Sigmoid colon (tissue), 7 donors: ENCODE data around the gene VPS18. TPM values are rescaled to one million over a fixed set of nuclear protein-coding genes. Genes with fewer than 3 reads are reported as not detected.
A peak's percentile ranks its signal among the peaks of the same experiment; 100 is the strongest.

Source experiments
- DNase-seq: peaks from one replicate; pipeline ENCODE4 v3.0.0-alpha.2; 2019
- H3K27ac ChIP-seq, 4 donors: fragments of 200-600 bp; sonication (generic); one replicate each; pipeline ENCODE4 v1.5.1; 2016 to 2019; ENCODE audit warnings: mild to moderate bottlenecking in 1 of 4
- H3K27me3 ChIP-seq, 3 donors: fragments of 200-600 bp; sonication (generic); one replicate each; pipeline ENCODE4 v1.5.1; 2019; ENCODE audit warnings: mild to moderate bottlenecking in 1 of 3
- H3K36me3 ChIP-seq, 4 donors: fragments of 200-600 bp; sonication (generic); one replicate each; pipeline ENCODE4 v1.5.1; 2016 to 2019
- H3K4me1 ChIP-seq, 4 donors: fragments of 200-600 bp; sonication (generic); one replicate each; pipeline ENCODE4 v1.5.1; 2017 to 2019
- H3K4me3 ChIP-seq, 4 donors: fragments of 200-600 bp; sonication (generic); one replicate each; pipeline ENCODE4 v1.5.1; 2017 to 2019; ENCODE audit warnings: mild to moderate bottlenecking in 2 of 4, moderate library complexity in 1 of 4
- H3K9me3 ChIP-seq, 4 donors: fragments of 200-600 bp in 3 of 4; sonication (generic) in 3 of 4; one replicate each; pipeline versions ENCODE4 v1.5.1 to v1.6.1; 2013 to 2019
- EP300 ChIP-seq, 4 donors: sonication (generic); formaldehyde crosslinking; IDR thresholded peaks; one replicate each; pipeline ENCODE4 v1.6.1; 2017; ENCODE audit warnings: antibody characterized with exemption in 4 of 4
- POLR2A ChIP-seq, 2 donors: fragments of 450-650 bp; IDR thresholded peaks; one replicate each; pipeline ENCODE4 v1.6.1; 2016; ENCODE audit warnings: antibody characterized with exemption in 2 of 2, mild to moderate bottlenecking in 2 of 2, moderate library complexity in 2 of 2
- POLR2AphosphoS5 ChIP-seq, 4 donors: sonication (generic); formaldehyde crosslinking; IDR thresholded peaks; one replicate each; pipeline ENCODE4 v1.6.1; 2017; ENCODE audit warnings: antibody characterized with exemption in 4 of 4
- WGBS, 2 donors: extraction: QIAGEN DNeasy Blood & Tissue Kit; methylation state at CpG; one replicate each; pipeline ENCODE4 v1.1.7; 2013; 5-methylcytosine and 5-hydroxymethylcytosine counted together
- intact Hi-C: fragments of 100-400 bp; cut with DNase I; formaldehyde crosslinking; loops from one replicate; pipeline ENCODE4 v1.15.1; 2023
- polyA plus RNA-seq, 3 donors: library from polyadenylated mRNA; stranded (reverse); fragments of 200-250 nt; gene quantifications; one replicate each; pipeline ENCODE4 v1.2.3, GENCODE V29; 2013
- total RNA-seq, 4 donors: library from RNA; depleted of rRNA; stranded (reverse); fragments of >200 nt; gene quantifications; one replicate each; pipeline ENCODE4 v1.1.0, GENCODE V29; 2016
- TF ChIP-seq, protein P1 (sequence below), 4 experiments: fragments of 450-650 bp in 3 of 4; fragments of 200-600 bp in 1 of 4; IDR thresholded peaks; one replicate each; pipeline ENCODE4 v1.5.1; 2016 to 2019; ENCODE audit warnings: antibody characterized with exemption in 4 of 4, mild to moderate bottlenecking in 3 of 4, moderate library complexity in 2 of 4
- donor health status: healthy with polysubstance abuse.
- donor health status: Bipolar disorder and iron deficiency.
- donor health status: healthy.

VPS18 gene
- total and polyA plus RNA-seq, 7 donors: 4.8 to 19.6 (median 17.4) TPM

DNA sequence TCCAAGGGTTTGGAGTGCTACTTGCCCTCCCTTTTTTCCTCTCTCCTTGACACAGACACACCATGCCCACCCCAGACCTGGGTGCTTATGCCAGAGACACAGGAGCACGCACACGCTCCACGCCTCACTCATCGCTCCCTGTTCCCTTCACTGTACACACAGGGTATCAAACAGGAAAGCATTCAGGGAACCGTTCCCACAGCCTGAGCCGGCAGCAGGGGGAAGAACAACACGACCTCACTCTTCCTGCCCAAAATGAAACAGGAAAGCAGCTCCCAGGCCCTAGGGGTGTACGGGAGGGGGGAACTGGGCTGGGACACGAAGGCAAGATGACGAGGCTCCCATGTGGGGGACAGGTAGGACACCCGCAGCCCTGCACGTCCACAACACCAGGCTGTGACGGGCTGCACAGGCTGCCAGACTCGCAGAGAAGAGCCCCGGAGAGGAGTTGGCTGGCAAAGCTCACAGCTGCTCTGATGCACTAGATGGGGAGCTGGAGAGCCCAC lies 46.1 kb downstream of the VPS18 start:
- Histone ChIP-seq H3K4me1 (peaks cover 0 to 24% (median 16%) of the 10 kb centered on the region in 4 donors), H3K27ac (peak overlapping the region; percentile 74 to 87 (median 86)), H3K27me3 (no peaks in the 10 kb centered on the region), H3K9me3 (no peaks in the 10 kb centered on the region), H3K36me3 (no peaks in the 10 kb centered on the region), H3K4me3 (no peak overlapping the region)
- intact Hi-C loops: loop anchor here (2.0 to 10.0 kb wide), 3 partner anchors 33 to 174 kb away; partner anchors contain the start of gene INO80
- no peak for DNase-seq
- TF ChIP-seq EP300 (IDR thresholded peaks at IDR 0.05): no peak
- peak in 1 of 4 donors; percentile 12 for TF ChIP-seq POLR2AphosphoS5 (IDR thresholded peaks at IDR 0.05)
- WGBS, 2 donors: 32 to 54% methylated on average over 15 of the region's 15 CpGs

DNA sequence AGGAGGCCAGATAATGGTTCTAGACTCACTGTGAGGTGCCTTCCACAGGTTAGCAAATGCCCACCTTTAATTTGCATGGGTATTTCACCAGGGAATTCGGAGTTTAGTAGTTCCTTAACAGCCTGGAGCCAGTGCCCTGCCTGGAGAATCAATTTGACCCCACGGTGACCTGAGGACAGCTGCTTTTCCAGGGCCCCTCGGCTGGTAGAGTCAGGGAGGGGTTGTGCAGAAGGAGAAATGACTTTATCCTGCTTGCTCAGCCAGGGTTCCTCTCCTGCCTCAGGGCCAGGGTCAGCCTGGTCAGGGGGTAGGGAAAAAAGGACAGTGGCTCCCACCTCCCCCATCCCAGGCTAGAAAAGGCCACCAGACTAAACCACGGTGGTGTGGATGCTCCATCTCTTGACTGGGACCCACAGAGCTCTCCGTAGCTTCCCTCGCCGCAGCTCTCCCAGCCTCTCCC lies 46.8 kb downstream of the VPS18 start:
- no peak for DNase-seq
- no peak for TF ChIP-seq POLR2A (IDR thresholded peaks at IDR 0.05)
- TF ChIP-seq, protein P1, sequence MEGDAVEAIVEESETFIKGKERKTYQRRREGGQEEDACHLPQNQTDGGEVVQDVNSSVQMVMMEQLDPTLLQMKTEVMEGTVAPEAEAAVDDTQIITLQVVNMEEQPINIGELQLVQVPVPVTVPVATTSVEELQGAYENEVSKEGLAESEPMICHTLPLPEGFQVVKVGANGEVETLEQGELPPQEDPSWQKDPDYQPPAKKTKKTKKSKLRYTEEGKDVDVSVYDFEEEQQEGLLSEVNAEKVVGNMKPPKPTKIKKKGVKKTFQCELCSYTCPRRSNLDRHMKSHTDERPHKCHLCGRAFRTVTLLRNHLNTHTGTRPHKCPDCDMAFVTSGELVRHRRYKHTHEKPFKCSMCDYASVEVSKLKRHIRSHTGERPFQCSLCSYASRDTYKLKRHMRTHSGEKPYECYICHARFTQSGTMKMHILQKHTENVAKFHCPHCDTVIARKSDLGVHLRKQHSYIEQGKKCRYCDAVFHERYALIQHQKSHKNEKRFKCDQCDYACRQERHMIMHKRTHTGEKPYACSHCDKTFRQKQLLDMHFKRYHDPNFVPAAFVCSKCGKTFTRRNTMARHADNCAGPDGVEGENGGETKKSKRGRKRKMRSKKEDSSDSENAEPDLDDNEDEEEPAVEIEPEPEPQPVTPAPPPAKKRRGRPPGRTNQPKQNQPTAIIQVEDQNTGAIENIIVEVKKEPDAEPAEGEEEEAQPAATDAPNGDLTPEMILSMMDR (IDR thresholded peaks at IDR 0.05): no peak
- TF ChIP-seq EP300 (IDR thresholded peaks at IDR 0.05): no peak
- no peak for TF ChIP-seq POLR2AphosphoS5 (IDR thresholded peaks at IDR 0.05)
- Histone ChIP-seq H3K36me3 (no peaks in the 10 kb centered on the region), H3K27me3 (no peaks in the 10 kb centered on the region), H3K9me3 (no peaks in the 10 kb centered on the region), H3K27ac (peak overlapping the region; percentile 74 to 87 (median 86)), H3K4me1 (peaks cover 0 to 24% (median 16%) of the 10 kb centered on the region in 4 donors), H3K4me3 (peak overlapping the region; percentile 40 to 65 (median 60))
- 6 to 35% methylated on average over 7 of the region's 7 CpGs for WGBS, 2 donors
- intact Hi-C loops: loop anchor here (2.0 to 10.0 kb wide), 3 partner anchors 34 to 174 kb away; partner anchors contain the start of gene INO80

DNA sequence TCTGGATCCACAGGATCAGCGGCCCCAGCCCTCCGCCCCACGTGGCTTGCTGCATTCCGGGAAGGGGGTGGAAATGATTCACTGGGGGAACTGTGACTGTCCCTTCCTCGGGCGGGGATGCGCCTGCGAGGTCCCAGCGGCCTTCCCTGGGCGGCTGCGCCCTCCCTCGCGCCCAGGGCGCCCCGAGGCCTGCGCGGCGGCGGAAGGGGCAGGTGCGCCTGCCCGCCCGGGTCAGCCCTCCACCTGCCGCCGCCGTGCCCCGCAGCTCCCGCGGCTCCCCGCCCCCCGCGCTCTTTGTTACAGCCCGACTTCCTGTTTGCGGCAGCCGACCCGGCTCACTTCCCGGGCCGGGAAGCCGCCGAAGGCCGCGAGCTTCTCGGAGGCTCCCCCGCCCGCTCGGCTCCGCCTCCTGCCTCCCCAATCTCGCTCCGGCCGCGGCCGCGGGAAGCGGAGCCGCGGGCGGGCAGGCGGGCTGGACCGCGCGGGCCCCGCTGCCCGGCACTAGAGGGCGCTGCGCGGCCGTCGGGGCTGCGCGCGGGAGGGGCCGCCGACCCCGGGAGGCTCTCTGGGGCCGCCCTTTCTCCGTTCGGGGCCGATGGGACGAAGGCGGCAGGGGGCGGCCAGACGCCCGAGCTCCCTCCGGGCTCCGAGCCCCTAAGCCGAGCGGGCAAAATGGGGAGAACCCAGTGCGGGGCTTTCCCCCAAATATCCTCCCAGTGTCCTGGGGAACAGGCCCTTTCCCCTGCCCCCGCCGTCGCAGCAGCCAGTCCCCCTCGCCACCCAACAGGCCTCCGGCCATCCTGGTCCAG lies 47.5 kb downstream of the VPS18 start:
- peak overlapping the region; percentile 74 to 87 (median 86) for H3K27ac ChIP-seq
- peak; percentile 86 for DNase-seq
- WGBS, 2 donors: 0 to 1% methylated on average over 92 of the region's 92 CpGs
- intact Hi-C loops: loop anchor here (2.0 to 10.0 kb wide), 3 partner anchors 34 to 173 kb away; partner anchors contain the start of gene INO80
- H3K4me1 ChIP-seq: peaks cover 0 to 24% (median 16%) of the 10 kb centered on the region in 4 donors
- H3K4me3 ChIP-seq: peak overlapping the region; percentile 40 to 65 (median 60)
- H3K36me3 ChIP-seq: no peaks in the 10 kb centered on the region
- H3K9me3 ChIP-seq: no peaks in the 10 kb centered on the region
- TF ChIP-seq POLR2A (IDR thresholded peaks at IDR 0.05) (no peak), EP300 (IDR thresholded peaks at IDR 0.05) (no peak), POLR2AphosphoS5 (IDR thresholded peaks at IDR 0.05) (peak in 3 of 4 donors; percentile 38 to 45 (median 42))
- TF ChIP-seq, protein P1 (IDR thresholded peaks at IDR 0.05): peak in 2 of 4 experiments; percentile 35 to 52
- no peaks in the 10 kb centered on the region for H3K27me3 ChIP-seq

DNA sequence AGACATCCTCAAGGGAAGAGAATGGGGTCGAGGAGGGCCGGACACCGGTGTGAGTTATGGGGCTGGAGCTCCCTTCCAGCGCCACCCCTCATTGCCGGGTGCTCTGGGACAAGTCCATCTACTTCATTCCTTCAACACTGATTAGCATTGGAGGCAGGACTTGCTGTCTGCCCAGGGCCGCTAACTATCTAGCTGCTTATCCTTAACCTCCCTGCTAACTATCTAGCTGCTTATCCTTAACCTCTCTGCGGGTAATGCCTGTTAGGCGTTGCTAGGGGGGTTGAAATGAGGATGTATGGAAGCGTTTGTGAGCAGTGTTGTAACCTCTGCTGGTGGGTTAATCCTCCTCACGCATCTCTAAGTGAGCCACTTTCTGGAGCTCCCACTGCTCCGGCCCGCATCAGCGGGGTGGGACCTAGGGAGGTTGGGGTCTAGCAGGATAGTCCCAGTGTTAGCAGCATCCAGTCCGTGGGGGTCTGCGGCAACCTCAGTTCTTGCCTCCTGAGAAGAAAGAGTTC lies 48.1 kb downstream of the VPS18 start:
- H3K27me3 ChIP-seq: no peaks in the 10 kb centered on the region
- H3K9me3 ChIP-seq: no peaks in the 10 kb centered on the region
- peak overlapping the region; percentile 74 to 87 (median 86) for H3K27ac ChIP-seq
- H3K4me1 ChIP-seq: peaks cover 0 to 24% (median 16%) of the 10 kb centered on the region in 4 donors
- no peak for DNase-seq
- TF ChIP-seq POLR2A (IDR thresholded peaks at IDR 0.05) (no peak), EP300 (IDR thresholded peaks at IDR 0.05) (no peak), POLR2AphosphoS5 (IDR thresholded peaks at IDR 0.05) (no peak)
- TF ChIP-seq, protein P1 (IDR thresholded peaks at IDR 0.05): no peak
- no peaks in the 10 kb centered on the region for H3K36me3 ChIP-seq
- 31 to 33% methylated on average over 15 of the region's 15 CpGs for WGBS, 2 donors
- intact Hi-C loops: loop anchor here (5.0 to 10.0 kb wide), 2 partner anchors 35 to 172 kb away; partner anchors contain the start of gene INO80
- peak overlapping the region; percentile 40 to 65 (median 60) for H3K4me3 ChIP-seq
